ENCODE results near the gene SH3D19. TPM values are rescaled to one million over a fixed set of nuclear protein-coding genes. Genes with fewer than 3 reads are reported as not detected.

The SH3D19 gene
- total RNA-seq, 1 donor from 2014 or later: 4.9 TPM

DNA sequence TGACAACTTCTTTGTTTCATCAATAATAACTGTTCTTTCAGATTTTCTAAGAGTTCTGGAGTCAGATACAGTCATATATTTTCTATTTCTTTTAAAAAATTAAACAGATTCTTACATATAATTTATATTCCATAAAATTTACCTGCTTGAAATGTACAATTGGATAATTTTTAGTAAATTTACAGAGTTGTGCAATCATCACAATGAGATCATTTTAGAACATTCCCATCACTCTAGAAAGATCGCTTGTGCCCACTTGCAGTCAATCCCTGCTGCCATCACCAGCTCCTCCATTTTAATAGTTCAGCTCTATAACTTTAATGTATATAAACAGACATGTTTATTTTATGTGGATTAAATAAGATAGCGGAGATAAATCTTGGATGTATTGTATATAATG is 78.0 kb downstream of the SH3D19 start:
- no peaks in the 10 kb centered on the region for H3K4me1 Mint-ChIP-seq (ENCODE audit: low read depth, unreplicated experiment)
- H3K27me3 Mint-ChIP-seq (ENCODE audit: unreplicated experiment): no peaks in the 10 kb centered on the region
- no peak overlapping the region for H3K27ac Mint-ChIP-seq (ENCODE audit: unreplicated experiment)

DNA sequence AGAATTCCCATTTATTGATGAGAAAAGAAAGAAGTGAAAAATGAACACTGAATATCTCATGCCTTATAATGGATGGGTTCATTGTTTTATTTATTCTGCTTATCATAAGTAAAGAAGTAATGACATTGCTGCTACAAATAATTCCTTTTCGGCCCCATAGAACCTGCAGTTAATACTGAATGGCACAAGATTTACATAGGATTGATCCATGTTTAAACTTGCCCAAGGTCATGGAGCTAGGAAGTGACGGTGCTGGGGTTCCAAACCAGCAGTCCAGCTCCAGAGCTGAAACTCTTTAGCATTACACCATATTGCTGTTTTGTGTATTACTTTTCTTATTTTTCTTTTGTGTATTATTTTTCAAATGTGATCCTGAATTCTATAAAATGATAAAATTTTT is 78.7 kb downstream of the SH3D19 start:
- no peak for DNase-seq
- no peaks in the 10 kb centered on the region for H3K27me3 Mint-ChIP-seq (ENCODE audit: unreplicated experiment)
- H3K4me3 Mint-ChIP-seq (ENCODE audit: unreplicated experiment): no peak overlapping the region
- no peaks in the 10 kb centered on the region for H3K36me3 Mint-ChIP-seq (ENCODE audit: unreplicated experiment)
- no peaks in the 10 kb centered on the region for H3K9me3 Mint-ChIP-seq (ENCODE audit: unreplicated experiment)
- TF ChIP-seq CTCF (IDR thresholded peaks at IDR 0.05; ENCODE audit: partially characterized antibody, unreplicated experiment): no peak
- no peaks in the 10 kb centered on the region for H3K4me1 Mint-ChIP-seq (ENCODE audit: low read depth, unreplicated experiment)
- no peak overlapping the region for H3K27ac Mint-ChIP-seq (ENCODE audit: unreplicated experiment)

More for the DNA sequence above, 78.0 kb downstream of the SH3D19 start:
- no peak for DNase-seq
- Mint-ChIP-seq H3K4me3 (ENCODE audit: unreplicated experiment) (no peak overlapping the region), H3K9me3 (ENCODE audit: unreplicated experiment) (no peaks in the 10 kb centered on the region), H3K36me3 (ENCODE audit: unreplicated experiment) (no peaks in the 10 kb centered on the region)
- TF ChIP-seq CTCF (IDR thresholded peaks at IDR 0.05; ENCODE audit: partially characterized antibody, unreplicated experiment): no peak

DNA sequence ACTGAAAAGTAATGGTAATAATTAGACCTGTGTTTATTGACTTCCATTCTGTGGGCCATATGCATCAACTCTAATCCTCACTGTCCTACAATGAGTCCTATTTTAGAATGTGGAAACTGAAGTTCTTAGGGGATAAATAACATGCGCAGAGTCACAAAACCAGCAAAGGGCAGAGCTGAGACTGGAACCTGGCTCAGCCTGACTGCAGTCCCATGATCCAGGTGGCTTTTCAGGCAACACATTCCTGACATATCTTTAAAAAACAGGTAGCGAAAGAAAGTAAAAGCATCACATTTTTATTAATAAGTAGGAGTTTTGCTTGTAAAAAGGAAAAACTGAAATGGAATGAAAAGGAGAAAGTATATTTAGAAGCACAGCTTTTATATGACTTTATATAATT is 83.1 kb downstream of the SH3D19 start:
- no peak for TF ChIP-seq CTCF (IDR thresholded peaks at IDR 0.05; ENCODE audit: partially characterized antibody, unreplicated experiment)
- H3K4me3 Mint-ChIP-seq (ENCODE audit: unreplicated experiment): no peak overlapping the region
- no peaks in the 10 kb centered on the region for H3K36me3 Mint-ChIP-seq (ENCODE audit: unreplicated experiment)
- no peak for DNase-seq
- H3K27ac Mint-ChIP-seq (ENCODE audit: unreplicated experiment): no peak overlapping the region
- no peaks in the 10 kb centered on the region for H3K4me1 Mint-ChIP-seq (ENCODE audit: low read depth, unreplicated experiment)
- H3K9me3 Mint-ChIP-seq (ENCODE audit: unreplicated experiment): no peaks in the 10 kb centered on the region
- H3K27me3 Mint-ChIP-seq (ENCODE audit: unreplicated experiment): no peaks in the 10 kb centered on the region

DNA sequence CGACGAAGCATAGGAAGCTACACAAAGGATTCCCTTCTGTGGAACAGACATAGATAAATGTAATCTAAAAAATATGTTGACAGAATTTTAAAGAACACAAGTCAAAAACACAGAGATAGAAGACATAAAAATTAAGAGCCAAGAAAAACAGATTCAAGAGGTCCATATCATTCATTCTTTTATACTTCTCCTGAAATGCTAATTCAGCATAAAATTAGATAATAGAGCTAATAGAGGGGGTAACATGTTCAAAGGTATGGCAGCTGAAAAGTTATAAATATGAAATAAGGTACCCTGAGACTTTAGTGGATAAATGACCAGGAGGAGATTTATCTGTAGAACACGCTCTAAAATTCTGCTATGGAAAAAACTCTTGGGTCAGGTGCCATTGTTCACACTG is 85.8 kb downstream of the SH3D19 start:
- Mint-ChIP-seq H3K4me3 (ENCODE audit: unreplicated experiment) (no peak overlapping the region), H3K4me1 (ENCODE audit: low read depth, unreplicated experiment) (no peaks in the 10 kb centered on the region), H3K9me3 (ENCODE audit: unreplicated experiment) (no peaks in the 10 kb centered on the region), H3K27me3 (ENCODE audit: unreplicated experiment) (no peaks in the 10 kb centered on the region), H3K36me3 (ENCODE audit: unreplicated experiment) (no peaks in the 10 kb centered on the region), H3K27ac (ENCODE audit: unreplicated experiment) (no peak overlapping the region)
- no peak for DNase-seq
- no peak for TF ChIP-seq CTCF (IDR thresholded peaks at IDR 0.05; ENCODE audit: partially characterized antibody, unreplicated experiment)

DNA sequence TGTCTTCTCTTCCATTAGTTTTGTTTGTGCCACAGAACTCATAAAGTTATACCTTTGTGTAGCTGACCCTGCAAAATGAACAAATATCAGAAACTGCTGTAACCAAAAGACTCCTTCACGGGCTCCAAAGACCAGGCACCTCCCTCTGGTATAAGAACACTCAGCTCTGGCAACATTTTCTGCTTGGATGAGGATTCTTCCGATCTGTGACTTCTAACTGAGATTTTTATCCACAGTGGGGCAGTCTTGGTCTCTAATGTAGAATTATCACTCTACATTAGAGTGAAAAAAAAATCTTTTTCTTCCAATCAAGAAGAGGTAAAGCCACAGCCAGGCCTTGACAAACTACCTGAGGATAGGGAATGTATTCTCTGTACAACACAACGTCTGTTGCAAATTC is 86.9 kb downstream of the SH3D19 start:
- Mint-ChIP-seq H3K4me1 (ENCODE audit: low read depth, unreplicated experiment) (no peaks in the 10 kb centered on the region), H3K36me3 (ENCODE audit: unreplicated experiment) (no peaks in the 10 kb centered on the region), H3K4me3 (ENCODE audit: unreplicated experiment) (no peak overlapping the region), H3K27ac (ENCODE audit: unreplicated experiment) (no peak overlapping the region), H3K27me3 (ENCODE audit: unreplicated experiment) (no peaks in the 10 kb centered on the region), H3K9me3 (ENCODE audit: unreplicated experiment) (no peaks in the 10 kb centered on the region)
- DNase-seq: no peak
- TF ChIP-seq CTCF (IDR thresholded peaks at IDR 0.05; ENCODE audit: partially characterized antibody, unreplicated experiment): no peak

All from glutamatergic neuron (in vitro differentiated cells).